CD4-positive, alpha-beta T cell (primary cell): ENCODE measurements around the gene RSPH4A. TPM values are rescaled to one million over a fixed set of nuclear protein-coding genes. Genes with fewer than 3 reads are reported as not detected.

Experiments
- ATAC-seq: fragments of 200-7000 bp; cut with Tn5 transposase; one replicate; pipeline ENCODE4 v1.10.0; 2022; ENCODE audit warnings: mild to moderate bottlenecking; ENCODE audit not compliant: poor library complexity
- CTCF ChIA-PET: fragments of 350-600 bp; sonication (Branson Sonifier 250); formaldehyde crosslinking; loops from one replicate; lab custom pipeline; 2021; ENCODE audit warnings: antibody characterized with exemption, inconsistent platforms; lab: Charles Lee
- POLR2A ChIA-PET: fragments of 350-600 bp; sonication (Branson Sonifier 250); formaldehyde crosslinking; loops from one replicate; lab custom pipeline; 2021; ENCODE audit warnings: antibody characterized with exemption, inconsistent platforms; lab: Charles Lee
- DNase-seq, 14 experiments: peaks; one replicate each; pipeline ENCODE4 v3.0.0-alpha.2; 2013 to 2020; ENCODE audit warnings: mixed read lengths in 2 of 14
- H3K27ac ChIP-seq, 2 donors: one replicate each; pipeline versions ENCODE4 v1.5.1 to v1.7.0; 2013; ENCODE audit warnings: low read length in 2 of 2, low read depth in 1 of 2, mild to moderate bottlenecking in 1 of 2
- H3K27me3 ChIP-seq, 2 experiments: 1 replicate in 1 of 2; 2 replicates in 1 of 2; pipeline versions ENCODE4 v1.6.1 to v1.7.0; 2013; ENCODE audit warnings: low read length in 2 of 2, control low read depth in 1 of 2, mild to moderate bottlenecking in 1 of 2, moderate library complexity in 1 of 2; ENCODE audit not compliant: insufficient read depth in 2 of 2, control insufficient read depth in 1 of 2
- H3K36me3 ChIP-seq: one replicate; pipeline ENCODE4 v1.6.1; 2013; ENCODE audit warnings: low read length, control low read depth; ENCODE audit not compliant: insufficient read depth
- H3K4me1 ChIP-seq: one replicate; pipeline ENCODE4 v1.6.1; 2013; ENCODE audit warnings: low read length, control low read depth; ENCODE audit not compliant: insufficient read depth
- H3K4me3 ChIP-seq: one replicate; pipeline ENCODE4 v1.5.1; 2013; ENCODE audit warnings: mild to moderate bottlenecking, low read length, moderate library complexity
- H3K9me3 ChIP-seq, 2 experiments: 1 replicate in 1 of 2; 2 replicates in 1 of 2; pipeline versions ENCODE4 v1.6.1 to v1.7.0; 2013; ENCODE audit warnings: low read length in 2 of 2, mild to moderate bottlenecking in 2 of 2, control low read depth in 1 of 2, moderate library complexity in 1 of 2; ENCODE audit not compliant: control insufficient read depth in 1 of 2, insufficient read depth in 1 of 2
- H3K27ac Mint-ChIP-seq: one replicate; pipeline ENCODE4 v1.8.0; 2020; ENCODE audit warnings: mixed read lengths
- H3K27me3 Mint-ChIP-seq: one replicate; pipeline ENCODE4 v1.8.0; 2021; ENCODE audit warnings: mixed read lengths
- H3K36me3 Mint-ChIP-seq: one replicate; pipeline ENCODE4 v1.8.0; 2021; ENCODE audit warnings: low read depth, mixed read lengths
- H3K4me1 Mint-ChIP-seq: one replicate; pipeline ENCODE4 v1.8.0; 2021; ENCODE audit warnings: low read depth, mixed read lengths
- H3K4me3 Mint-ChIP-seq: one replicate; pipeline ENCODE4 v1.8.0; 2020; ENCODE audit warnings: mild to moderate bottlenecking, mixed read lengths
- H3K9me3 Mint-ChIP-seq: one replicate; pipeline ENCODE4 v1.8.0; 2020; ENCODE audit warnings: mixed read lengths
- intact Hi-C, 2 experiments: fragments of 100-400 bp; cut with DNase I in 1 of 2; cut with micrococcal nuclease in 1 of 2; formaldehyde crosslinking; loops; one replicate each; pipeline versions ENCODE4 v1.15.1 to v1.9.0; 2023 to 2025; cut with DNase I, micrococcal nuclease
- total RNA-seq, 174 experiments: library from RNA in 2 of 174; stranded (reverse) in 2 of 174; gene quantifications; one replicate each; pipeline ENCODE4 v1.2.3 and lab custom pipeline; 2021 to 2026
- TF ChIP-seq, protein P1 (sequence below): fragments of 200-600 bp; IDR thresholded peaks from one replicate; pipeline ENCODE4 v1.8.0; 2022; ENCODE audit warnings: antibody characterized with exemption, mild to moderate bottlenecking

The RSPH4A gene
- total RNA-seq, 2 experiments from 2014 or later = 0.56 to 0.88 TPM

DNA sequence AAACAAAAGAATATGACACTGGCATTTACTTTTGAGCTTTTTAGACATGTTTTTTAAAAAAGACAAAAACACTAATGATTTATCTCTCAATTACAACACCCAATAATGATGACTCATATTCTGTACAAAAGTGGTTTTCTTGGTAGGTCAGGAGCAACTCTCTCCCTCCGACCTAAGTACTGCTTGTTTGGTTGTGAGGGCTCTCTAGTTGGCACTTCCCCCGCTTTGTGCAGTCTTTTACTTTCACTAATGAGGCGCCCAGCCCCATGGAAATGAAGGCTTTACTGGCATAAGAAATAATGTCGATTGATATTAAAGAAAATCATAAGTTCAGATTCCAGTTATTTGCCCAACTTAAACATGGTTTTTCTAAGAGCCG is 66.0 kb downstream of the RSPH4A start:
- no peaks in the 10 kb centered on the region for H3K27me3 Mint-ChIP-seq
- H3K4me3 Mint-ChIP-seq = peak overlapping the region; percentile 99
- intact Hi-C loops = loop anchor here in 1 of 2 experiments (1.0 to 10.0 kb wide), 3 partner anchors 15 to 578 kb away; partner anchors contain the start of gene NT5DC1
- H3K4me1 Mint-ChIP-seq = peaks cover 71% of the 10 kb centered on the region
- peak overlapping the region; percentile 94 for H3K27ac Mint-ChIP-seq
- no peaks in the 10 kb centered on the region for H3K9me3 ChIP-seq
- CTCF ChIA-PET = interaction anchor here (2.7 kb wide), 1 partner anchor 14 kb away, joined by 7 read pairs; the partner anchor contains the start of gene ZUP1
- POLR2A ChIA-PET = interaction anchor here (1.1 to 3.5 kb wide), 6 partner anchors 15 to 581 kb away, joined by 4 to 46 read pairs (median 12); partner anchors contain the start of genes NT5DC1, RWDD1, TSPYL1 and TSPYL4
- no peaks in the 10 kb centered on the region for H3K36me3 ChIP-seq
- H3K4me1 ChIP-seq = peaks cover 28% of the 10 kb centered on the region
- TF ChIP-seq, protein P1, sequence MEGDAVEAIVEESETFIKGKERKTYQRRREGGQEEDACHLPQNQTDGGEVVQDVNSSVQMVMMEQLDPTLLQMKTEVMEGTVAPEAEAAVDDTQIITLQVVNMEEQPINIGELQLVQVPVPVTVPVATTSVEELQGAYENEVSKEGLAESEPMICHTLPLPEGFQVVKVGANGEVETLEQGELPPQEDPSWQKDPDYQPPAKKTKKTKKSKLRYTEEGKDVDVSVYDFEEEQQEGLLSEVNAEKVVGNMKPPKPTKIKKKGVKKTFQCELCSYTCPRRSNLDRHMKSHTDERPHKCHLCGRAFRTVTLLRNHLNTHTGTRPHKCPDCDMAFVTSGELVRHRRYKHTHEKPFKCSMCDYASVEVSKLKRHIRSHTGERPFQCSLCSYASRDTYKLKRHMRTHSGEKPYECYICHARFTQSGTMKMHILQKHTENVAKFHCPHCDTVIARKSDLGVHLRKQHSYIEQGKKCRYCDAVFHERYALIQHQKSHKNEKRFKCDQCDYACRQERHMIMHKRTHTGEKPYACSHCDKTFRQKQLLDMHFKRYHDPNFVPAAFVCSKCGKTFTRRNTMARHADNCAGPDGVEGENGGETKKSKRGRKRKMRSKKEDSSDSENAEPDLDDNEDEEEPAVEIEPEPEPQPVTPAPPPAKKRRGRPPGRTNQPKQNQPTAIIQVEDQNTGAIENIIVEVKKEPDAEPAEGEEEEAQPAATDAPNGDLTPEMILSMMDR = no peak
- H3K27me3 ChIP-seq = no peaks in the 10 kb centered on the region
- peaks cover 51% of the 10 kb centered on the region for H3K36me3 Mint-ChIP-seq
- DNase-seq (peak in 9 of 14 experiments; percentile 10 to 69 (median 30)), ATAC-seq (peak; percentile 13)
- H3K27ac ChIP-seq = peak overlapping the region in 1 of 2 donors; percentile 35
- H3K9me3 Mint-ChIP-seq = no peaks in the 10 kb centered on the region
- H3K4me3 ChIP-seq = peak overlapping the region; percentile 82

Other genes starting within 250 kb of the RSPH4A start
- 1 to 10 TPM; 7.5 to 8.0 TPM for gene DSE, start 245.5 kb upstream of the RSPH4A start, total RNA-seq
- 1 to 10 TPM; 3.0 to 3.1 TPM for gene CALHM6, start 155.1 kb upstream of the RSPH4A start, total RNA-seq
- gene CALHM5, start 104.8 kb upstream of the RSPH4A start, total RNA-seq = not detected
- gene TRAPPC3L, start 70.8 kb upstream of the RSPH4A start, total RNA-seq = not detected
- gene CALHM4, start 62.7 kb upstream of the RSPH4A start, total RNA-seq = not detected
- 10 to 100 TPM; 60.3 to 60.5 TPM for gene RWDD1, start 45.0 kb upstream of the RSPH4A start, total RNA-seq
- 10 to 100 TPM; 14.2 to 14.9 TPM for gene ZUP1, start 52.3 kb downstream of the RSPH4A start, total RNA-seq
- 10 to 100 TPM; 60.0 to 66.0 TPM for gene KPNA5, start 64.7 kb downstream of the RSPH4A start, total RNA-seq
- gene FAM162B, start 149.2 kb downstream of the RSPH4A start, total RNA-seq = not detected
- gene GPRC6A, start 212.6 kb downstream of the RSPH4A start, total RNA-seq = not detected